ENCODE data around the gene IGIP. TPM values are rescaled to one million over a fixed set of nuclear protein-coding genes. Genes with fewer than 3 reads are reported as not detected.

Gene IGIP
- total and polyA plus RNA-seq, 3 donors from 2014 or later = 7.1 to 12.1 (median 11.1) TPM

GRCh38 chr5:140176031-140176387 is 50.3 kb downstream of the IGIP start:
- DNase-seq = no peak
- H3K36me3 ChIP-seq (ENCODE audit: low read depth, missing control alignments) = no peaks in the 10 kb centered on the region
- peak overlapping the region; percentile 98 to 99 for H3K27ac ChIP-seq
- intact Hi-C loops (cut with DNase I; ENCODE audit: low total_unique reads) = no loop called here
- TF ChIP-seq CTCF (IDR thresholded peaks at IDR 0.05) = no peak
- H3K4me3 ChIP-seq = peak overlapping the region; percentile 88 to 96
- H3K27me3 ChIP-seq = no peaks in the 10 kb centered on the region
- H3K4me1 ChIP-seq = peaks cover 14% of the 10 kb centered on the region
- no peaks in the 10 kb centered on the region for H3K9me3 ChIP-seq
- 7 to 23% methylated on average over 4 of the region's 4 CpGs for WGBS, 2 donors

- no peaks in the 10 kb centered on the region for H3K9me3 ChIP-seq
- 33 to 38% methylated on average over 1 of the region's 1 CpG for WGBS, 2 donors
- peaks cover 23% of the 10 kb centered on the region for H3K4me1 ChIP-seq
- no peak for DNase-seq
- no peaks in the 10 kb centered on the region for H3K36me3 ChIP-seq (ENCODE audit: low read depth, missing control alignments)
- TF ChIP-seq POLR2A (IDR thresholded peaks at IDR 0.05) (no peak), CTCF (IDR thresholded peaks at IDR 0.05) (no peak)
- H3K4me3 ChIP-seq = no peak overlapping the region
- H3K27me3 ChIP-seq = no peaks in the 10 kb centered on the region
- intact Hi-C loops (cut with DNase I; ENCODE audit: low total_unique reads) = no loop called here
- H3K27ac ChIP-seq = peak overlapping the region; percentile 56 to 98
These were observed 52.3 kb downstream of the IGIP start for GRCh38 chr5:140178086-140178410.

GRCh38 chr5:140178482-140179116 is 52.9 kb downstream of the IGIP start:
- no peak overlapping the region for H3K4me3 ChIP-seq
- H3K9me3 ChIP-seq = no peaks in the 10 kb centered on the region
- no peaks in the 10 kb centered on the region for H3K27me3 ChIP-seq
- peak overlapping the region in 1 of 2 donors; percentile 98 for H3K27ac ChIP-seq
- no peak for TF ChIP-seq CTCF (IDR thresholded peaks at IDR 0.05)
- TF ChIP-seq POLR2A (IDR thresholded peaks at IDR 0.05) = no peak
- intact Hi-C loops (cut with DNase I; ENCODE audit: low total_unique reads) = no loop called here
- DNase-seq = no peak
- H3K36me3 ChIP-seq (ENCODE audit: low read depth, missing control alignments) = no peaks in the 10 kb centered on the region
- H3K4me1 ChIP-seq = peaks cover 28% of the 10 kb centered on the region
- 49 to 52% methylated on average over 6 of the region's 6 CpGs for WGBS, 2 donors

Other genes starting within 250 kb of the IGIP start
- gene NRG2, start 82.6 kb upstream of the IGIP start, total RNA-seq = 10 to 100 TPM; 13.0 to 23.2 TPM
- 4.8 TPM for gene NRG2, start 82.6 kb upstream of the IGIP start, polyA plus RNA-seq (ENCODE audit: insufficient read depth, low read depth, low replicate concordance)
- gene PURA, start 11.8 kb upstream of the IGIP start, total RNA-seq = 10 to 100 TPM; 22.9 to 26.9 TPM
- gene PURA, start 11.8 kb upstream of the IGIP start, polyA plus RNA-seq (ENCODE audit: insufficient read depth, low read depth, low replicate concordance) = 9.3 TPM
- 10 to 100 TPM; 33.5 to 43.6 TPM for gene CYSTM1, start 49.3 kb downstream of the IGIP start, total RNA-seq
- gene CYSTM1, start 49.3 kb downstream of the IGIP start, polyA plus RNA-seq (ENCODE audit: insufficient read depth, low read depth, low replicate concordance) = 115 TPM
- gene PFDN1, start 177.2 kb downstream of the IGIP start, total RNA-seq = 100 to 1,000 TPM; 156 to 185 TPM
- 62.4 TPM for gene PFDN1, start 177.2 kb downstream of the IGIP start, polyA plus RNA-seq (ENCODE audit: insufficient read depth, low read depth, low replicate concordance)
- 10 to 100 TPM; 23.2 to 23.9 TPM for gene HBEGF, start 220.7 kb downstream of the IGIP start, total RNA-seq
- gene HBEGF, start 220.7 kb downstream of the IGIP start, polyA plus RNA-seq (ENCODE audit: insufficient read depth, low read depth, low replicate concordance) = 8.2 TPM
- gene SLC4A9, start 234.3 kb downstream of the IGIP start, total RNA-seq = 1 to 10 TPM in 1 of 2 donors, under 1 TPM in 1; 0.81 to 1.2 TPM
- 1.2 TPM for gene SLC4A9, start 234.3 kb downstream of the IGIP start, polyA plus RNA-seq (ENCODE audit: insufficient read depth, low read depth, low replicate concordance)

All from testis (tissue), 3 donors.